Measurements from ENCODE around the gene QRICH1. TPM values are rescaled to one million over a fixed set of nuclear protein-coding genes. Genes with fewer than 3 reads are reported as not detected.
A peak's percentile ranks its signal among the peaks of the same experiment; 100 is the strongest.

QRICH1 gene
- total RNA-seq, 2 experiments from 2014 or later, result 111 to 132 TPM

DNA sequence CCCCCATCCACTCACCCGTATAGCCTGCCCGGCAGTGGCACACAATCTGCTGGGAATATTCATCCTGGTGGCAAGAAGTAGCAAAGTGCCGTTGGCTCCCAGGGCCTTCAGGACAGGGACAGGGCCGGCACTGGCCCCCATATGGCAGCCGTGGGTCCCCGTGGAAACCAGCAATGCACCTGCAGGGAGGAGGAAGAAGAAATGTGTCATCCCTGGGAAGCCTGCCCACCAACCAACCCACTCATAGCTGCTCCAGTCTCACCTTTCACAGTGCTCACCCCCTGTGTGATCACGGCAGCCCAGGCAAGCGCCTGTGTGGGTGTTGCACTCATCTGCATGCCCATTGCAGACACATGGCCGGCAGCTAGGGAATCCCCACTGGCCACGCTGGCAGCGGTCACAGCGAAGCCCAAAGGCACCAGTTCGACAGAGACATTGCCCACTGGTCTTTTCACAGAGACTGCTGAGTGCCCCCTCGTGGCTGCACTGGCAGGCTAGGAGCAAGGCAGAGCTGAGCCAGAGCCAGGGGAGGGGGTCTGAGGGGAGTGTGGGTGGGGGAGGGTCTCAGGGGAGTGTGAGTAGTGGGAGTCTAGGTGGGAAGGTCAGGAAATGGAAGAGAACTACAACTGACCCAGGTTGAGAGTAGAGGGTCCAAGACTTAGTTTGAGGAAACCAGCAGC is 31.3 kb upstream of the QRICH1 start:
- POLR2A ChIA-PET, result no interaction called here
- TF ChIP-seq, protein P1, sequence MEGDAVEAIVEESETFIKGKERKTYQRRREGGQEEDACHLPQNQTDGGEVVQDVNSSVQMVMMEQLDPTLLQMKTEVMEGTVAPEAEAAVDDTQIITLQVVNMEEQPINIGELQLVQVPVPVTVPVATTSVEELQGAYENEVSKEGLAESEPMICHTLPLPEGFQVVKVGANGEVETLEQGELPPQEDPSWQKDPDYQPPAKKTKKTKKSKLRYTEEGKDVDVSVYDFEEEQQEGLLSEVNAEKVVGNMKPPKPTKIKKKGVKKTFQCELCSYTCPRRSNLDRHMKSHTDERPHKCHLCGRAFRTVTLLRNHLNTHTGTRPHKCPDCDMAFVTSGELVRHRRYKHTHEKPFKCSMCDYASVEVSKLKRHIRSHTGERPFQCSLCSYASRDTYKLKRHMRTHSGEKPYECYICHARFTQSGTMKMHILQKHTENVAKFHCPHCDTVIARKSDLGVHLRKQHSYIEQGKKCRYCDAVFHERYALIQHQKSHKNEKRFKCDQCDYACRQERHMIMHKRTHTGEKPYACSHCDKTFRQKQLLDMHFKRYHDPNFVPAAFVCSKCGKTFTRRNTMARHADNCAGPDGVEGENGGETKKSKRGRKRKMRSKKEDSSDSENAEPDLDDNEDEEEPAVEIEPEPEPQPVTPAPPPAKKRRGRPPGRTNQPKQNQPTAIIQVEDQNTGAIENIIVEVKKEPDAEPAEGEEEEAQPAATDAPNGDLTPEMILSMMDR (conservative IDR thresholded peaks at IDR 0.05; ENCODE audit: low read length), result peak; percentile 76
- no peak for TF ChIP-seq EZH2phosphoT487 (IDR thresholded peaks at IDR 0.05; ENCODE audit: borderline replicate concordance, low read depth, low read length)
- Histone ChIP-seq H3K4me1 (ENCODE audit: insufficient read depth, low read length, poor library complexity, severe bottlenecking) (peaks cover 19% of the 10 kb centered on the region), H3K9me2 (ENCODE audit: insufficient read depth, low read length) (no peaks in the 10 kb centered on the region), H3K9me3 (ENCODE audit: low read length) (no peaks in the 10 kb centered on the region), H2AFZ (ENCODE audit: low read length) (peak overlapping the region; percentile 41; the same call in 1 of the 2 replicates), H3K4me3 (ENCODE audit: low read depth, low read length, poor library complexity, severe bottlenecking) (no peak overlapping the region), H3K36me3 (ENCODE audit: insufficient read depth, low read length) (no peaks in the 10 kb centered on the region), H4K20me1 (ENCODE audit: insufficient read depth, low read length) (no peaks in the 10 kb centered on the region), H3K27ac (ENCODE audit: low read depth, low read length, poor library complexity, severe bottlenecking) (no peak overlapping the region), H3K79me2 (ENCODE audit: insufficient read depth, low read depth, low read length) (peaks cover 2% of the 10 kb centered on the region), H3K4me2 (ENCODE audit: low read length) (no peak overlapping the region; the same call in 1 of the 2 replicates)
- no TSS peak for BruUV-seq (replicated peaks)
- peak; percentile 52 for DNase-seq (ENCODE audit: low spot score)
- intact Hi-C loops (cut with micrococcal nuclease; ENCODE audit: unreplicated experiment), result no loop called here
- CTCF ChIA-PET (ENCODE audit: unreplicated experiment), result no interaction called here

DNA sequence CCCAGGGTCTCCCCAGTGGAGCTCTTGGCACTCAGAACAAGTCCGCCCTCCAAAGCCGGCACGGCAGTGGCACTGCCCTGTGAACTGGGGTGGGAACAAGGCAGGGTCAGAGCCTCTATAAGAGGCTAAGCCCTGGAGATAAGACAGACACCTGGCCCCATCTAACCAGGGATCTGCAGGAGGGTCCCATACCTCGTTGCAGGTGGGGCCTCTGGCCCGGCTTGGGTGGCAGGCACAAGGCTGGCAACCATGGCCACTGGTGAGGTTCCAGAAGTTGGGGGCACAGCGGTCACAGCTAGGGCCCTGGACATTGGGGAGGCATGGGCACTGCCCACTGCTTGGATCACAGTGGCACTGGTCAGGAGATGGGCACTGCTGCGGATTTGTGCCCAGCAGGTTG is 30.3 kb upstream of the QRICH1 start:
- Histone ChIP-seq H3K79me2 (ENCODE audit: insufficient read depth, low read depth, low read length) (peaks cover 11% of the 10 kb centered on the region), H3K36me3 (ENCODE audit: insufficient read depth, low read length) (no peaks in the 10 kb centered on the region), H2AFZ (ENCODE audit: low read length) (no peak overlapping the region), H3K27ac (ENCODE audit: low read depth, low read length, poor library complexity, severe bottlenecking) (no peak overlapping the region), H4K20me1 (ENCODE audit: insufficient read depth, low read length) (no peaks in the 10 kb centered on the region), H3K9me2 (ENCODE audit: insufficient read depth, low read length) (no peaks in the 10 kb centered on the region), H3K9me3 (ENCODE audit: low read length) (no peaks in the 10 kb centered on the region), H3K4me2 (ENCODE audit: low read length) (no peak overlapping the region), H3K4me3 (ENCODE audit: low read depth, low read length, poor library complexity, severe bottlenecking) (no peak overlapping the region), H3K4me1 (ENCODE audit: insufficient read depth, low read length, poor library complexity, severe bottlenecking) (peaks cover 24% of the 10 kb centered on the region)
- intact Hi-C loops (cut with micrococcal nuclease; ENCODE audit: unreplicated experiment), result no loop called here
- POLR2A ChIA-PET, result no interaction called here
- no peak for TF ChIP-seq EZH2phosphoT487 (IDR thresholded peaks at IDR 0.05; ENCODE audit: borderline replicate concordance, low read depth, low read length)
- TF ChIP-seq, protein P1 (conservative IDR thresholded peaks at IDR 0.05; ENCODE audit: low read length), result no peak
- BruUV-seq (replicated peaks), result no TSS peak
- DNase-seq (ENCODE audit: low spot score), result no peak
- CTCF ChIA-PET (ENCODE audit: unreplicated experiment), result no interaction called here

DNA sequence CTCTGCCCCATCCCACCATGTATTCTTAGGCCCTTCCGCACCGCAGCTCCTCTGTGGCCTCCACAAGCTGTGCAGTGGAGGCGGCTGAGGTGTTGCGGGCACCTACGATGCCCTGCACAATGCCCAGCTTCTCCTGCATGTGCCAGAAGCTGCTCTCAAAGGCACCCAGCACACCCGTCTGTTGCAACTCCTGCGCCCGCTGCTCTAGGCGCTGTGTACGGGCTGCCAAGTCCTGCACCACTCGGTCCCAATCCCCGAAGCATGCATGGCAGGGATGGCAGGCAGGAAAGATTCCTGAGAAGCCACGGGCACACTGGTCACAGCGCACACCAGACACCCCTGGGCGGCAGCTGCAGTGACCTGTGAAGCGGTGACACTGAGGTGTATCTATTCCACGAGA is 29.8 kb upstream of the QRICH1 start:
- no peak for TF ChIP-seq EZH2phosphoT487 (IDR thresholded peaks at IDR 0.05; ENCODE audit: borderline replicate concordance, low read depth, low read length)
- TF ChIP-seq, protein P1 (conservative IDR thresholded peaks at IDR 0.05; ENCODE audit: low read length), result no peak
- intact Hi-C loops (cut with micrococcal nuclease; ENCODE audit: unreplicated experiment), result no loop called here

More for the DNA sequence above, 29.8 kb upstream of the QRICH1 start:
- no peaks in the 10 kb centered on the region for H3K9me2 ChIP-seq (ENCODE audit: insufficient read depth, low read length)
- no peak overlapping the region for H3K4me2 ChIP-seq (ENCODE audit: low read length)
- no peaks in the 10 kb centered on the region for H4K20me1 ChIP-seq (ENCODE audit: insufficient read depth, low read length)
- H3K36me3 ChIP-seq (ENCODE audit: insufficient read depth, low read length), result peaks cover 4% of the 10 kb centered on the region
- H3K27ac ChIP-seq (ENCODE audit: low read depth, low read length, poor library complexity, severe bottlenecking), result no peak overlapping the region
- H3K4me3 ChIP-seq (ENCODE audit: low read depth, low read length, poor library complexity, severe bottlenecking), result no peak overlapping the region
- H2AFZ ChIP-seq (ENCODE audit: low read length), result no peak overlapping the region
- ChIA-PET CTCF (ENCODE audit: unreplicated experiment) (no interaction called here), POLR2A (no interaction called here)
- peaks cover 24% of the 10 kb centered on the region for H3K4me1 ChIP-seq (ENCODE audit: insufficient read depth, low read length, poor library complexity, severe bottlenecking)
- H3K79me2 ChIP-seq (ENCODE audit: insufficient read depth, low read depth, low read length), result peaks cover 16% of the 10 kb centered on the region
- DNase-seq (ENCODE audit: low spot score), result no peak
- BruUV-seq (replicated peaks), result no TSS peak
- no peaks in the 10 kb centered on the region for H3K9me3 ChIP-seq (ENCODE audit: low read length)
